HG02870 (cell line): ENCODE data around the gene CAMTA1.

Experiments used
- ATAC-seq: cut with Tn5 transposase; IDR thresholded peaks from one replicate; pipeline ENCODE4 v1.9.1; 2021; ENCODE audit warnings: mild to moderate bottlenecking, moderate library complexity; ENCODE audit not compliant: unreplicated experiment

CAMTA1 gene

GRCh38 chr1:6848816-6849215 lies 63.6 kb downstream of the CAMTA1 start:
- no peak for ATAC-seq

- no peak for ATAC-seq
These were observed 65.3 kb downstream of the CAMTA1 start for GRCh38 chr1:6850537-6850936.

GRCh38 chr1:6852136-6852890 lies 67.1 kb downstream of the CAMTA1 start:
- ATAC-seq, result no peak

GRCh38 chr1:6854166-6854565 lies 68.9 kb downstream of the CAMTA1 start:
- ATAC-seq, result no peak

GRCh38 chr1:6857831-6858230 lies 72.6 kb downstream of the CAMTA1 start:
- no peak for ATAC-seq

- no peak for ATAC-seq
These were observed 73.3 kb downstream of the CAMTA1 start for GRCh38 chr1:6858596-6858995.

- ATAC-seq, result no peak
These were observed 74.4 kb downstream of the CAMTA1 start for GRCh38 chr1:6859415-6860343.

- ATAC-seq, result no peak
These were observed 75.1 kb downstream of the CAMTA1 start for GRCh38 chr1:6860401-6860800.

GRCh38 chr1:6861075-6861724 lies 75.9 kb downstream of the CAMTA1 start:
- peak; percentile 56 for ATAC-seq

GRCh38 chr1:6862906-6863305 lies 77.7 kb downstream of the CAMTA1 start:
- ATAC-seq, result no peak

GRCh38 chr1:6864166-6864565 lies 78.9 kb downstream of the CAMTA1 start:
- ATAC-seq, result no peak

GRCh38 chr1:6866825-6867224 lies 81.6 kb downstream of the CAMTA1 start:
- no peak for ATAC-seq

GRCh38 chr1:6867321-6867720 lies 82.1 kb downstream of the CAMTA1 start:
- no peak for ATAC-seq

- ATAC-seq, result no peak
These were observed 82.7 kb downstream of the CAMTA1 start for GRCh38 chr1:6867729-6868659.

- ATAC-seq, result no peak
These were observed 83.6 kb downstream of the CAMTA1 start for GRCh38 chr1:6868660-6869380.

GRCh38 chr1:6869545-6869944 lies 84.3 kb downstream of the CAMTA1 start:
- ATAC-seq, result no peak

GRCh38 chr1:6870086-6870485 lies 84.8 kb downstream of the CAMTA1 start:
- ATAC-seq, result no peak

- no peak for ATAC-seq
These were observed 85.3 kb downstream of the CAMTA1 start for GRCh38 chr1:6870571-6870970.

- ATAC-seq, result no peak
These were observed 86.2 kb downstream of the CAMTA1 start for GRCh38 chr1:6871300-6871972.
